Adipocyte (in vitro differentiated cells): ENCODE results near the gene IGSF1.

Source experiments
- DNase-seq: peaks from one replicate; pipeline ENCODE4 v3.0.0-alpha.2; 2015; ENCODE audit warnings: low read depth
- H3K27me3 ChIP-seq: replicated peaks from 2 replicates; pipeline ENCODE4 v1.7.0; 2013; ENCODE audit warnings: mild to moderate bottlenecking, low read length, moderate library complexity; ENCODE audit not compliant: control insufficient read depth, insufficient read depth
- H3K36me3 ChIP-seq: 2 replicates; pipeline ENCODE4 v1.7.0; 2013; ENCODE audit warnings: low read length, mild to moderate bottlenecking, moderate library complexity; ENCODE audit not compliant: control insufficient read depth, insufficient read depth, severe bottlenecking
- H3K4me1 ChIP-seq: 2 replicates; pipeline ENCODE4 v1.7.0; 2013; ENCODE audit warnings: mild to moderate bottlenecking, low read length, moderate library complexity; ENCODE audit not compliant: control insufficient read depth, insufficient read depth
- H3K4me3 ChIP-seq: 2 replicates; pipeline ENCODE4 v1.7.0; 2013; ENCODE audit warnings: mild to moderate bottlenecking, low read length, moderate library complexity
- H3K9ac ChIP-seq: 2 replicates; pipeline ENCODE4 v1.7.0; 2013; ENCODE audit warnings: mild to moderate bottlenecking, low read length, moderate library complexity
- H3K9me3 ChIP-seq: 2 replicates; pipeline ENCODE4 v1.7.0; 2013; ENCODE audit warnings: mild to moderate bottlenecking, low read length, moderate library complexity; ENCODE audit not compliant: control insufficient read depth

Gene IGSF1, protein sequence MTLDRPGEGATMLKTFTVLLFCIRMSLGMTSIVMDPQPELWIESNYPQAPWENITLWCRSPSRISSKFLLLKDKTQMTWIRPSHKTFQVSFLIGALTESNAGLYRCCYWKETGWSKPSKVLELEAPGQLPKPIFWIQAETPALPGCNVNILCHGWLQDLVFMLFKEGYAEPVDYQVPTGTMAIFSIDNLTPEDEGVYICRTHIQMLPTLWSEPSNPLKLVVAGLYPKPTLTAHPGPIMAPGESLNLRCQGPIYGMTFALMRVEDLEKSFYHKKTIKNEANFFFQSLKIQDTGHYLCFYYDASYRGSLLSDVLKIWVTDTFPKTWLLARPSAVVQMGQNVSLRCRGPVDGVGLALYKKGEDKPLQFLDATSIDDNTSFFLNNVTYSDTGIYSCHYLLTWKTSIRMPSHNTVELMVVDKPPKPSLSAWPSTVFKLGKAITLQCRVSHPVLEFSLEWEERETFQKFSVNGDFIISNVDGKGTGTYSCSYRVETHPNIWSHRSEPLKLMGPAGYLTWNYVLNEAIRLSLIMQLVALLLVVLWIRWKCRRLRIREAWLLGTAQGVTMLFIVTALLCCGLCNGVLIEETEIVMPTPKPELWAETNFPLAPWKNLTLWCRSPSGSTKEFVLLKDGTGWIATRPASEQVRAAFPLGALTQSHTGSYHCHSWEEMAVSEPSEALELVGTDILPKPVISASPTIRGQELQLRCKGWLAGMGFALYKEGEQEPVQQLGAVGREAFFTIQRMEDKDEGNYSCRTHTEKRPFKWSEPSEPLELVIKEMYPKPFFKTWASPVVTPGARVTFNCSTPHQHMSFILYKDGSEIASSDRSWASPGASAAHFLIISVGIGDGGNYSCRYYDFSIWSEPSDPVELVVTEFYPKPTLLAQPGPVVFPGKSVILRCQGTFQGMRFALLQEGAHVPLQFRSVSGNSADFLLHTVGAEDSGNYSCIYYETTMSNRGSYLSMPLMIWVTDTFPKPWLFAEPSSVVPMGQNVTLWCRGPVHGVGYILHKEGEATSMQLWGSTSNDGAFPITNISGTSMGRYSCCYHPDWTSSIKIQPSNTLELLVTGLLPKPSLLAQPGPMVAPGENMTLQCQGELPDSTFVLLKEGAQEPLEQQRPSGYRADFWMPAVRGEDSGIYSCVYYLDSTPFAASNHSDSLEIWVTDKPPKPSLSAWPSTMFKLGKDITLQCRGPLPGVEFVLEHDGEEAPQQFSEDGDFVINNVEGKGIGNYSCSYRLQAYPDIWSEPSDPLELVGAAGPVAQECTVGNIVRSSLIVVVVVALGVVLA (N-terminal part only)

DNA sequence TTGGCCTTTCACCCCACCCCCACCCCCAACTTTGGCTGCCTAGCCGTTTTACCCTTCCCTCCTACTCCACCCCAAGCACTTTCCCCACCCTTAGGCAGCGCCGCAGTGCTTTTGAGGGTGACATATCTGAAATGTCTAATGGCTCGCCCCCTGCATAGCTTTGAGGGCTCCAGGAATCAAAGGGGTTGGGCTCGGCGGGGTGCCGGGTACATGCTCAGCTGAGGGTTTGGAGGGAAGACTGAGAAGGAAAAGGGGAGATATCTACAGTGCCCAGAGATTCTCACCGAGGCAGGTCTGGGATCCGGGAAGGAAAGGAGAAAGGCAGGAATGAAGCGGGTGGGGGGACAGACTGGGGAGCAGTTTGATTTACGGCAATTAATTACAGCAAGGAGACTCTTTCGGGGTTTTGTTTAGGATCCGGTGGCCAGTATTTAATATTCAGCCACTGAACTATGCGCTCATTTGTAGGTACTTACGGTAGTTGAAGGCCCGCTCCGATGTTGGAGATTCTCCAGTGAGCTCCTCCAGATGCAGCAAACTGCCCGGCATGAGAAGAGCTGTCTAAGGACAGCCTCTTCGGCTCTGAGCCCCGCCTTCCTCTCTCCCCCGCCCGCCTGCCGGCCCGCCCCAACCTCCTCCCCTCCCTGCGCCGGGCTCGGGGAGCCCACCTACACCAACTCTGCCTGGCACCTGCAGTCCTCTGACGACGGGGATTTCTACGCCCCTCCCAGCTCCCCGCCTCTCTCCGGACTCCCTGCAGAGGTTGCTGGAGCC, at the start of gene IGSF1:
IGSF1 (minus strand) TSS at position 569 of the 774 bp plus-strand sequence. CDS start 2,632 bp downstream, outside the sequence.
- no peak for DNase-seq
- Histone ChIP-seq H3K4me3 (peak within 1 kb of the TSS; percentile 62), H3K9me3 (no peaks in the 10 kb centered on the region)

DNA sequence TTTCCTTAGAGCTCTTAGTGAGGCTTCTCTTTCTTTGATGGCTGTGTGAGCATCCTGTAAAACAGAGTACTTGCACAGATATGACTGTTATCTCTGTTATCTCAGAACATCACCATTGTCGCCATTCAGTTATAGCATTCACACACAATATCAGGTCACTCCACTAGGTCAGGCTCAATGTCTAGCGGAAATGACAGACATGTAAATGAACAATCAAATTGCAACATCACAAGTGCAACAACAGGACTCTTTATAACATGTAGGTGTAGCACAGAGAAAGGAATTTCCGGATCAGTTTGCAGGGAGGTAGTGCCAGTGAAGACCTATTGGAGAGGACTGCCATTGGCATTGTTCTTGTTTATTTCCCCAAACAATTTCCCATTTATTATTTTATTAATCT, 43.2 kb upstream of the IGSF1 start:
- no peaks in the 10 kb centered on the region for H3K36me3 ChIP-seq
- no peak overlapping the region for H3K4me3 ChIP-seq
- no peaks in the 10 kb centered on the region for H3K9me3 ChIP-seq
- no peak overlapping the region for H3K9ac ChIP-seq
- no peaks in the 10 kb centered on the region for H3K4me1 ChIP-seq
- no peak for DNase-seq
- peaks cover 5% of the 10 kb centered on the region for H3K27me3 ChIP-seq

More for the DNA sequence above, at the start of gene IGSF1:
- Histone ChIP-seq H3K4me1 (no peaks in the 10 kb centered on the region), H3K36me3 (no peaks in the 10 kb centered on the region), H3K9ac (no peak within 1 kb of the TSS), H3K27me3 (peaks cover 30% of the 10 kb centered on the region)

DNA sequence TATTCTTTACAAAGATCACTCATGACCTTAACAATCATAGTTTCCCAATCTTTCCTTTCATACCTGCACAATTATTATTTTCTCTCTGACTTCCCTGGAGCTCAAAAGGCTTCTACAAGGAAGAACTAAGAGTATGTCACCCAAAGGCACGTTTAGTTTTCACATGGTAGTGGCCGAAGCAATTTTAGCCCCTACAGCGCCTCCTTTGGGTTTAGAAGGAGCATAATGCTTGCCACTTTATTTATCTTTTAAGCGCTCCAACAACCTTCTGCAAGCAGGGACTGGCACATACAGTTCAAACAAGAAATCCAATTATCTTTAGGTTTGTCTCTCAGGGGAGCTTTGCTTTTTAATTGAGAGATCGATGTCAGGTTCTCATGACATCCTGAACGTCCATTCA, 42.0 kb upstream of the IGSF1 start:
- no peak overlapping the region for H3K9ac ChIP-seq
- no peaks in the 10 kb centered on the region for H3K9me3 ChIP-seq
- no peak for DNase-seq
- peaks cover 9% of the 10 kb centered on the region for H3K27me3 ChIP-seq
- H3K36me3 ChIP-seq = no peaks in the 10 kb centered on the region
- no peak overlapping the region for H3K4me3 ChIP-seq
- H3K4me1 ChIP-seq = no peaks in the 10 kb centered on the region

DNA sequence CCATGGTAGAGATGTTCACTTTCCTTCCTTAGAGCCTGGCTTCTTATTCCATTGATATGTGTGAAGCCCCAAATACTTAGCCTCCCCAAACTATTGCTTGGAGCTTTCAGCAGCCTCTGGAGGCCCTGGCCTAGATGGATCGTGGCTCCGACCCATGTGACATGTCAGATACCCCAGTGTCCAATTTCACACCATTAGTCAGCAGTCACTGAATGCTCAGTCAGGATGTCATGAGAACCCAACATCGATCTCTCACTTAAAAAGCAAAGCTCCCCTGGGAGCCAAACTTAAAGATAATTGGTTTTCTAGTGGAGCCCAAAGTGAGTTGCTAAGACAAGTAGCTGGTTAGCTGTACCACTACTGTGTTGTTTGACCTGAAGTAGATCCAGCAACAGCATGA, 41.6 kb upstream of the IGSF1 start:
- peaks cover 8% of the 10 kb centered on the region for H3K27me3 ChIP-seq
- no peaks in the 10 kb centered on the region for H3K9me3 ChIP-seq
- no peak overlapping the region for H3K4me3 ChIP-seq
- no peaks in the 10 kb centered on the region for H3K36me3 ChIP-seq
- DNase-seq = no peak
- H3K4me1 ChIP-seq = no peaks in the 10 kb centered on the region
- no peak overlapping the region for H3K9ac ChIP-seq

DNA sequence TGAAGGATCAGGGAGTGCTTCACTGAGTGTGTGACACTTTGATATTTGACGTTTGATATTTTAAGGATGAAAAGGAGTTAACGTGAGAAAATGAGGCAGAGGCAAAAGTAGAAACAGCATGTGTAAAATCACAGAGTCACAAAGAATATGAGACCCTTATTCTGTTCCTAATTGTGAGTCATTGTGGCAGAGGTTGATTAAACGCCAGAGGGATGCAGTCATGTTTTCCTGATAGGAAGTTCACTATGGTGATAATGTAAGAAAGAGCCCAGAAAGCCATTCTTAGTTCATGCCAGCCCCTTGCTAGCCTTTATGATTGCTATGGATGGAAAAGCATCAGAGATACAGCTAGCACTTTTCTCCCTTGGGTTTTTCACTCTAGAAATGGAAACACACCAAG, 33.5 kb upstream of the IGSF1 start:
- Histone ChIP-seq H3K36me3 (no peaks in the 10 kb centered on the region), H3K9ac (no peak overlapping the region), H3K9me3 (no peaks in the 10 kb centered on the region), H3K27me3 (peaks cover 15% of the 10 kb centered on the region), H3K4me3 (no peak overlapping the region), H3K4me1 (no peaks in the 10 kb centered on the region)
- no peak for DNase-seq

DNA sequence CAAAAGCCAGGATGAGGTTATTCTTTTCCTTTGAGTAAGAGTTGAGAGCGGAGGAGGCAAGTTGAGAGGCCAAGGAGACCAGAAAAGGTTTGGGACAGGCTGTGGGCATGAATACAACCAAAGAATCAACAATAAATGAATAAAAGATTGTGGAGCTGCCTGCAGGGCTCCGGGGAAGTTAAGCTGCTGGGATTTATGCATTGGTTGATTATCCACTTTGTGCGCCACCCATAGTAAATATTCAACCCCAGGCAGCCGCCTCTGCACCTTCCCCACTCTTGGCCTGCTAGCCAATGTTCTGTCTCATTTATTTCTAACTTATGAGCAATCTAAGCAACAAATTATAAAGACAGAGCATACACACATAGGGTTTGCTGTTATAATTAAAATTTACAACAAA, 28.2 kb upstream of the IGSF1 start:
- Histone ChIP-seq H3K9ac (no peak overlapping the region), H3K27me3 (peaks cover 3% of the 10 kb centered on the region), H3K4me3 (no peak overlapping the region), H3K4me1 (no peaks in the 10 kb centered on the region), H3K36me3 (no peaks in the 10 kb centered on the region), H3K9me3 (no peaks in the 10 kb centered on the region)
- no peak for DNase-seq

DNA sequence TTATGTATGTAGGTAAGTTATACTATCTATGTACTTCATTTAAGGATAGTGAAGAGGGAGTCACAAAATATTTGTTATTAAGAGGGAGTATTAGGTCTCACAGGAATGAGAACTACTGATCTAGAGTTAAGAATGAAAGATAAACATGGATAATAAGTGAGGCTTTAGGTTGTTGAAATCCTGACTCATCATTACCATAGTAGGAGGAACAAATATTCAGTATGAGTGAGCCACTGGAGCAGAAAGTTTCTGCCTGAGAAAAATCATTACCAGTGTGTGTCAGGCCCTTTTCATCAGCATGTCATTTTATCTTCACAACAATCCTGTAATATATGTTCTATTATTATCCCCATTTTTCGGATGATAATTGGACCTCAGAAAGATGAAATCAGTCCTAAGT, 27.2 kb upstream of the IGSF1 start:
- no peaks in the 10 kb centered on the region for H3K4me1 ChIP-seq
- peaks cover 3% of the 10 kb centered on the region for H3K27me3 ChIP-seq
- no peaks in the 10 kb centered on the region for H3K36me3 ChIP-seq
- no peak overlapping the region for H3K4me3 ChIP-seq
- no peak overlapping the region for H3K9ac ChIP-seq
- no peak for DNase-seq
- H3K9me3 ChIP-seq = peaks cover 4% of the 10 kb centered on the region

DNA sequence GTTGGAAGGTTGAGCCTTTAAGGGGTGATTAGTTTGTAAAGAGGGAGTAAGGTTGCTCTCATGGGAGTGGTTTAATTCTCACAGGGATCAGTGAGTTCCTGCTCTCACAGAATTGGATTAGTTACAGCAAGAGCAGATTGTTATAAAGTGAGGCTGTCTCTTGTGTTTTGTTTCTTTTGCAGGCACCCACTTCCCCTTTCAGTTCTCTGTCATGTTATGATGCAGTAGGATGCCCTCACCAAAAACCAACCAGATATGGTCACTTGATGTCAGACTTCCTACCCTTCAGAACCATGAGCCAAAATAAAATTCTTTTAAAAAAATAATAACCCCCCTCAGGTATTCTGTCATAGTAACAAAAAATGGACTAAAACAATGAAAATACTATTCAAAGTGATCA, 19.9 kb upstream of the IGSF1 start:
- DNase-seq = no peak
- no peak overlapping the region for H3K9ac ChIP-seq
- no peak overlapping the region for H3K4me3 ChIP-seq
- no peaks in the 10 kb centered on the region for H3K36me3 ChIP-seq
- no peaks in the 10 kb centered on the region for H3K4me1 ChIP-seq
- H3K9me3 ChIP-seq = peaks cover 7% of the 10 kb centered on the region
- peaks cover 9% of the 10 kb centered on the region for H3K27me3 ChIP-seq

DNA sequence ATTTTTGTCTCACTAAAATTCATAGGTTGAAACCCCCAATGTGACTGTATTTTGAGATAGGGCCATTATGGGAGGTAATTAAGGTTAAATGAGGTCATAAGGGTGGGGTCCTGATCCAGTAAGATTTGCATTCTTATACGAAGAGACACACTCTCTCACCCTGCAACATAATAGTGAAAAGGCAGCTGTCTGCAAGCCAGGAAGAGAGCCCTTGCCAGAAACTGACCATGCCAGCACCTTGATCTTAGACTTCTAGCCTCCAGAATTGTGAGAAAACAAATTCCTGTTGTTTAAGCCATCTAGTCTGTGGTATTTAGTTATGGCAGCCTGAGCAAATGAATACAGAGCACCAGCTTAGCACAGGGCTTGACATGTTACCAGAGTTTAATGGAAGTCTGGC, 17.5 kb upstream of the IGSF1 start:
- Histone ChIP-seq H3K9ac (no peak overlapping the region), H3K9me3 (peaks cover 3% of the 10 kb centered on the region), H3K4me1 (no peaks in the 10 kb centered on the region), H3K27me3 (peaks cover 27% of the 10 kb centered on the region), H3K36me3 (no peaks in the 10 kb centered on the region), H3K4me3 (no peak overlapping the region)
- DNase-seq = no peak

DNA sequence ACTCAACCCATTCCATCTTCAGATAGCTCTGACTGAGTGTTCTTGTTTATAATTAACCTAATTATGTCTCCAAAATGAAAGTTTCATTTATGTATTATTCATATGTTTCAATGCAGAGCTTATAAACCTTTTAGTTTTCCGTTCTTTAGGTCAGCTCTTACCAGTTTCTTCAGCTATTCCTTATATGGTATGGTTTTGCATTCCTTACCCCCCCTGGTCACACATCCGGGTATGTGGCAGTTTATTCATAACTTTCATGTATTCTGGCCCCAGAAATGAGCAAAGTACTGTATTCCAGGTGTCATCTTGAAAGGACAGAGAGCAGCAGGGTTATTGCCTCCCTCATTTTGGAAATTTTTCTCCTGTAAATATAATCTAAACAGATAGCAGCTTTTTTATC, 16.8 kb upstream of the IGSF1 start:
- no peak overlapping the region for H3K9ac ChIP-seq
- H3K36me3 ChIP-seq = no peaks in the 10 kb centered on the region
- H3K4me1 ChIP-seq = no peaks in the 10 kb centered on the region
- H3K4me3 ChIP-seq = no peak overlapping the region
- H3K9me3 ChIP-seq = peaks cover 3% of the 10 kb centered on the region
- DNase-seq = no peak
- peaks cover 32% of the 10 kb centered on the region for H3K27me3 ChIP-seq
